ENCODE measurements around the gene PRR9. TPM values are rescaled to one million over a fixed set of nuclear protein-coding genes. Genes with fewer than 3 reads are reported as not detected.

The PRR9 gene
- total and polyA plus RNA-seq, 2 of the 8 experiments (the other 6 are each of a cell fraction or from before 2014, with no cell fraction given), result not detected

GRCh38 chr1:153190373-153190772 lies 27.0 kb upstream of the PRR9 start:
- 32% methylated on average over 3 of the region's 3 CpGs; no CpG with 5 or more reads in 1 of the 2 experiments for whole genome bisulfite sequencing, 2 experiments (ENCODE audit: extremely low coverage in 1 of 2, insufficient coverage in 1 of 2, insufficient read length in 1 of 2, insufficient replicate concordance in 2 of 2, low coverage in 1 of 2, low lambda C conversion rate in 2 of 2, missing lambda C conversion rate in 1 of 2)
- no peaks in the 10 kb centered on the region for H4K20me1 ChIP-seq (replicated peaks in 1 of 2; ENCODE audit: control insufficient read depth in 1 of 2, insufficient read depth in 2 of 2, low read length in 2 of 2)
- H3K18ac ChIP-seq (ENCODE audit: extremely low read depth, low read length), result no peak overlapping the region
- H3K14ac ChIP-seq (ENCODE audit: insufficient read length), result no peak overlapping the region
- H2BK15ac ChIP-seq (ENCODE audit: low read length), result no peak overlapping the region
- H4K8ac ChIP-seq (ENCODE audit: extremely low read depth, insufficient read depth, low read length), result no peak overlapping the region
- ChIA-PET POLR2A (ENCODE audit: partially characterized antibody) (interaction anchor here (0.6 to 1.0 kb wide), 3 partner anchors 45 to 320 kb away, joined by 3 to 4 read pairs (median 3); no protein-coding TSS in a partner anchor), CTCF (ENCODE audit: partially characterized antibody) (interaction anchor here (0.6 to 10.6 kb wide), 13 partner anchors 31 to 1771 kb away, joined by 3 to 200 read pairs (median 4); partner anchors contain the start of genes SMCP, SPRR2D and SPRR4)
- DNase-seq (ENCODE audit: low read depth in 1 of 2, low spot score in 2 of 2) (no peak), FAIRE-seq (peak; percentile 39)
- no peak overlapping the region for H3K23ac ChIP-seq (ENCODE audit: insufficient read length)
- no peaks in the 10 kb centered on the region for H3K79me1 ChIP-seq (ENCODE audit: low read depth, low read length)
- H2BK12ac ChIP-seq (ENCODE audit: low read depth, low read length), result no peak overlapping the region
- no peak overlapping the region for H2BK20ac ChIP-seq (ENCODE audit: low read length)
- no peak overlapping the region for H2BK120ac ChIP-seq (replicated peaks; ENCODE audit: low read depth, low read length)
- H3K4ac ChIP-seq (replicated peaks; ENCODE audit: insufficient read length, low read depth, low read length), result no peak overlapping the region
- no peak overlapping the region for H3K9ac ChIP-seq (replicated peaks in 1 of 4; ENCODE audit: extremely low read depth in 1 of 4, low read depth in 3 of 4, low read length in 3 of 4)
- no peaks in the 10 kb centered on the region for H3K36me3 ChIP-seq (ENCODE audit: control insufficient read depth in 2 of 4, insufficient read depth in 4 of 4, low read length in 3 of 4)
- H3K27ac ChIP-seq (ENCODE audit: low read depth, low read length), result no peak overlapping the region
- H3K4me3 ChIP-seq (ENCODE audit: extremely low read depth in 1 of 4, insufficient read depth in 2 of 4, low read depth in 3 of 4, low read length in 4 of 4), result no peak overlapping the region
- H4K5ac ChIP-seq (ENCODE audit: insufficient read length, low read depth, low read length), result no peak overlapping the region
- no peaks in the 10 kb centered on the region for H3K9me3 ChIP-seq (ENCODE audit: insufficient read depth in 2 of 2, low read depth in 1 of 2, low read length in 1 of 2)
- H3K56ac ChIP-seq (replicated peaks; ENCODE audit: insufficient read length, low read depth, low read length), result no peak overlapping the region
- no peaks in the 10 kb centered on the region for H3K23me2 ChIP-seq (ENCODE audit: low read depth, low read length)
- H4K91ac ChIP-seq (replicated peaks; ENCODE audit: insufficient read length, low read length), result no peak overlapping the region
- H2AK5ac ChIP-seq (ENCODE audit: low read depth, low read length), result no peak overlapping the region
- no peaks in the 10 kb centered on the region for H3K27me3 ChIP-seq (replicated peaks in 1 of 4; ENCODE audit: control insufficient read depth in 3 of 4, extremely low read depth in 1 of 4, insufficient read depth in 3 of 4, low read length in 3 of 4)
- TF ChIP-seq EP300 (IDR thresholded peaks at IDR 0.05; ENCODE audit: borderline replicate concordance in 1 of 2, low read depth in 2 of 2, low read length in 2 of 2), result no peak
- no peak for TF ChIP-seq KDM5A (IDR thresholded peaks at IDR 0.05; ENCODE audit: low read length)
- peak in 2 of 3 experiments; percentile 66 to 70; a peak in 3 of 4 replicates for TF ChIP-seq CTCF (IDR thresholded peaks at IDR 0.05; ENCODE audit: control extremely low read depth in 1 of 3, insufficient read depth in 1 of 3, low read depth in 1 of 3, low read length in 3 of 3)
- no peak for TF ChIP-seq MAX (IDR thresholded peaks at IDR 0.05)
- no peak for TF ChIP-seq CEBPB (IDR thresholded peaks at IDR 0.05; ENCODE audit: low read depth, low read length)
- TF ChIP-seq TEAD4 (IDR thresholded peaks at IDR 0.05; ENCODE audit: low read depth, low read length), result no peak
- TF ChIP-seq RAD21 (IDR thresholded peaks at IDR 0.05 in 1 of 2, conservative IDR thresholded peaks at IDR 0.05 in 1 of 2; ENCODE audit: low read depth in 2 of 2, low read length in 2 of 2), result peak; percentile 80 to 85
- no peak for TF ChIP-seq POU5F1 (IDR thresholded peaks at IDR 0.05; ENCODE audit: low read depth, low read length)
- TF ChIP-seq TAF7 (optimal IDR thresholded peaks at IDR 0.05; ENCODE audit: borderline replicate concordance, low read depth, low read length), result no peak
- no peak overlapping the region for H2BK5ac ChIP-seq (ENCODE audit: low read depth, low read length)
- H3K4me1 ChIP-seq (replicated peaks in 1 of 4; ENCODE audit: control insufficient read depth in 3 of 4, insufficient read depth in 4 of 4, low read length in 3 of 4), result 0 out of 7 replicates have a peak, but pooled peaks cover 0 to 2% (median 0%) of the 10 kb centered on the region in 4 experiments
- H3K79me2 ChIP-seq (ENCODE audit: control insufficient read depth in 1 of 2, insufficient read depth in 2 of 2, low read length in 2 of 2), result no peaks in the 10 kb centered on the region
- no peak overlapping the region for H3K4me2 ChIP-seq (ENCODE audit: insufficient read depth in 1 of 2, low read depth in 2 of 2, low read length in 2 of 2)
- no peak overlapping the region for H2AFZ ChIP-seq (ENCODE audit: low read length)

Measured in H1 (cell line).